K562 (cell line): ENCODE results near the gene RNU2-63P. TPM values are rescaled to one million over a fixed set of nuclear protein-coding genes. Genes with fewer than 3 reads are reported as not detected.

ENCODE experiments used
- ATAC-seq: fragments of 200-7000 bp; cut with Tn5 transposase; 3 replicates; pipeline ENCODE4 v1.9.1; 2020; ENCODE audit warnings: moderate library complexity
- BruUV-seq: library from RNA; stranded (reverse); fragments of 400-500 nt; replicated peaks from 2 replicates; lab custom pipeline; 2021; lab: Mats Ljungman, UMichigan
- CTCF ChIA-PET: fragments of 300-600 bp; formaldehyde crosslinking; extraction: SDS; loops from one replicate; lab custom pipeline; 2021; ENCODE audit warnings: low intra/inter-chr PET ratio; lab: Yijun Ruan, JAX
- POLR2A ChIA-PET: fragments of 300-600, 350-650 bp; sonication (Branson Sonifier 250); formaldehyde crosslinking; extraction: SDS; loops from one replicate; lab custom pipeline; 2021; ENCODE audit warnings: antibody characterized with exemption, inconsistent platforms; lab: Yijun Ruan, JAX
- DNase-seq, 4 experiments: peaks; one replicate each; pipeline versions ENCODE4 v3.0.0 to v3.0.0-alpha.2; 2011 to 2018; ENCODE audit warnings: low spot score in 3 of 4, mixed read lengths in 3 of 4; ENCODE audit errors: extremely low read depth in 1 of 4
- FAIRE-seq: peaks from 2 replicates; lab custom pipeline; 2011; peaks lifted over from hg19 to GRCh38; lab: Jason Lieb, UNC
- H2AFZ ChIP-seq: 2 replicates; pipeline ENCODE4 v1.6.0; 2011; ENCODE audit warnings: low read depth, low read length, control low read depth, inconsistent platforms
- H3K27ac ChIP-seq: fragments of 200-600 bp; 3 replicates; pipeline ENCODE4 v1.8.0; 2011; ENCODE audit warnings: low read depth, mild to moderate bottlenecking, control low read depth, inconsistent platforms, low read length, moderate library complexity, mixed read lengths; ENCODE audit errors: extremely low read depth
- H3K27me3 ChIP-seq, 2 experiments: fragments of 300-600 bp in 1 of 2; 2 replicates in 1 of 2; 3 replicates in 1 of 2; pipeline versions ENCODE4 v1.6.0 to v1.8.0; 2011; ENCODE audit warnings: inconsistent platforms in 2 of 2, low read length in 2 of 2, mild to moderate bottlenecking in 1 of 2, mixed read lengths in 1 of 2, moderate library complexity in 1 of 2; ENCODE audit not compliant: control insufficient read depth in 2 of 2, insufficient read depth in 2 of 2
- H3K36me3 ChIP-seq: fragments of 300-600 bp; 3 replicates; pipeline ENCODE4 v1.8.0; 2011; ENCODE audit warnings: mild to moderate bottlenecking, low read length, inconsistent platforms; ENCODE audit not compliant: control insufficient read depth, insufficient read depth
- H3K4me1 ChIP-seq, 2 experiments: fragments of 200-600 bp in 1 of 2; replicated peaks in 1 of 2; 2 replicates in 1 of 2; 3 replicates in 1 of 2; pipeline versions ENCODE4 v1.5.1 to v1.8.0; 2011; ENCODE audit warnings: inconsistent platforms in 2 of 2, low read length in 2 of 2, mild to moderate bottlenecking in 1 of 2, mixed read lengths in 1 of 2, moderate library complexity in 1 of 2; ENCODE audit not compliant: control insufficient read depth in 2 of 2, insufficient read depth in 2 of 2
- H3K4me2 ChIP-seq: 2 replicates; pipeline ENCODE4 v1.6.1; 2011; ENCODE audit warnings: low read length, control low read depth, inconsistent platforms, mixed read lengths; ENCODE audit not compliant: insufficient read depth
- H3K4me3 ChIP-seq: fragments of 200-600 bp; sonication (generic), shearing (Covaris generic); 2 replicates; pipeline ENCODE4 v1.5.1; 2016; ENCODE audit warnings: control low read depth, inconsistent platforms
- H3K79me2 ChIP-seq: fragments of 200-600 bp; 3 replicates; pipeline ENCODE4 v1.8.0; 2011; ENCODE audit warnings: low read length, inconsistent platforms; ENCODE audit not compliant: control insufficient read depth, insufficient read depth
- H3K9ac ChIP-seq, 2 experiments: 2 replicates each; pipeline versions ENCODE4 v1.6.0 to v1.6.1; 2011; ENCODE audit warnings: low read depth in 2 of 2, low read length in 2 of 2, control low read depth in 1 of 2, inconsistent platforms in 1 of 2, mild to moderate bottlenecking in 1 of 2, mixed read lengths in 1 of 2; ENCODE audit not compliant: insufficient read depth in 1 of 2
- H3K9me1 ChIP-seq: one replicate; pipeline ENCODE4 v1.6.0; 2011; ENCODE audit warnings: inconsistent platforms, mild to moderate bottlenecking, low read length, moderate library complexity; ENCODE audit not compliant: control insufficient read depth, insufficient read depth
- H3K9me3 ChIP-seq: replicated peaks from 2 replicates; pipeline ENCODE4 v1.5.1; 2011; ENCODE audit warnings: low read depth, low read length, inconsistent platforms; ENCODE audit not compliant: control insufficient read depth, insufficient read depth
- H4K20me1 ChIP-seq: replicated peaks from 2 replicates; pipeline ENCODE4 v1.6.1; 2011; ENCODE audit warnings: low read length, inconsistent platforms, mixed read lengths; ENCODE audit not compliant: control insufficient read depth, insufficient read depth
- CBFA2T3 ChIP-seq: fragments of 450-650 bp; IDR thresholded peaks from 2 replicates; pipeline ENCODE4 v1.6.1; 2017
- SMAD3 ChIP-seq: fragments of 450-650 bp; formaldehyde crosslinking; conservative IDR thresholded peaks from 2 replicates; pipeline ENCODE4 v1.4.0; 2020; ENCODE audit warnings: mild to moderate bottlenecking
- ZNF561 ChIP-seq: fragments of 450-650 bp; formaldehyde crosslinking; conservative IDR thresholded peaks from 2 replicates; pipeline ENCODE4 v1.4.0; 2020; ENCODE audit warnings: mild to moderate bottlenecking, moderate library complexity
- ZNF75A ChIP-seq: fragments of 450-650 bp; formaldehyde crosslinking; IDR thresholded peaks from 2 replicates; pipeline ENCODE4 v1.4.0; 2020; ENCODE audit warnings: mild to moderate bottlenecking
- WGBS: fragments of 100-300 bp; shearing (Covaris generic); methylation state at CpG from one replicate; pipeline ENCODE4 v1.1.6; 2016; ENCODE audit warnings: low coverage, mixed read lengths; ENCODE audit not compliant: insufficient coverage; ENCODE audit errors: missing lambda C conversion rate; 5-methylcytosine and 5-hydroxymethylcytosine counted together
- in situ Hi-C: fragments of 300-500 bp; cut with MboI; formaldehyde crosslinking; loops from 4 replicates; pipeline ENCODE4 v1.15.0; 2018; ENCODE audit warnings: inconsistent platforms, mixed read lengths
- intact Hi-C: fragments of 100-400 bp; cut with micrococcal nuclease; formaldehyde crosslinking; loops from 2 replicates; pipeline ENCODE4 v1.14.2; 2022
- polyA plus RNA-seq, 8 experiments: library from polyadenylated mRNA; depleted of rRNA in 4 of 8; stranded (reverse) in 5 of 8; unstranded in 3 of 8; fragments of >200 nt; fragmentation: Nextera tagmentation in 2 of 8; fragmentation: Illumina TruSeq in 1 of 8; extraction: Ambion mirVana in 2 of 8; extraction: Trizol in 1 of 8; gene quantifications; 2 replicates each; pipeline versions ENCODE4 v1.2.1 to v1.2.3, GENCODE V29; 2011 to 2014; ENCODE audit warnings: inconsistent platforms in 1 of 8, missing spikeins in 1 of 8
- total RNA-seq, 7 experiments: library from RNA; depleted of rRNA in 6 of 7; stranded (reverse); fragments of >200 nt in 6 of 7; fragmentation: Illumina TruSeq in 2 of 7; extraction: Trizol in 2 of 7; gene quantifications; 2 replicates each; pipeline versions ENCODE4 v1.2.1 to v1.2.3, GENCODE V29; 2011 to 2021; ENCODE audit warnings: low replicate concordance in 1 of 7
- TF ChIP-seq, protein P1 (sequence below): fragments of 200-600 bp; sonication (generic); IDR thresholded peaks from one replicate; pipeline ENCODE4 v1.6.1; 2012; ENCODE audit warnings: mild to moderate bottlenecking, low read depth, low read length, inconsistent platforms

The RNU2-63P gene
- total and polyA plus RNA-seq, 9 of the 15 experiments (the other 6 are each of a cell fraction or from before 2014, with no cell fraction given): 5.8 to 253 (median 169) TPM; not detected in 4

DNA sequence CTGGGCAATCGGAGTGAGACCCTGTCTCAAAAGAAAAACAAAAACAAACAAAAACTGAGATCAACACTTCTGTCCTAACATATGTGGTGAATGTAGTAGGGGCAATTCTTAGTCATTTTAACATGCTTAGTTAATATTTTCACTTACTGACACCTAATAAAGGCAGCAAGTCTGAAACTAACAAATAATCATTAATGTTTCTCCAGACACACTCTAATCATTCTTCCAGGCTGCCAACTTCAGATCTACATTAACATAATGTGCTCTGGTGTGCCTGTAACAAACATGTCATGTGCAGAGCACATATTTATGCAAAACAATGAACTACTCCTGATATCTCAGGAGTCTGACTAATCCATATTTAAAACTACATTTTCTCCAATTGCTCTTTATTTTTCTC, 33.3 kb upstream of the RNU2-63P start:
- CTCF ChIA-PET: no interaction called here
- no peaks in the 10 kb centered on the region for H3K9me3 ChIP-seq
- no peak for DNase-seq
- in situ Hi-C loops: no loop called here
- H3K9ac ChIP-seq: no peak overlapping the region
- BruUV-seq: no TSS peak
- H2AFZ ChIP-seq: no peak overlapping the region
- H3K9me1 ChIP-seq: no peaks in the 10 kb centered on the region
- TF ChIP-seq ZNF75A (CRISPR knock-in tag) (no peak), SMAD3 (CRISPR knock-in tag) (no peak), CBFA2T3 (no peak), ZNF561 (CRISPR knock-in tag) (no peak)
- TF ChIP-seq, protein P1, sequence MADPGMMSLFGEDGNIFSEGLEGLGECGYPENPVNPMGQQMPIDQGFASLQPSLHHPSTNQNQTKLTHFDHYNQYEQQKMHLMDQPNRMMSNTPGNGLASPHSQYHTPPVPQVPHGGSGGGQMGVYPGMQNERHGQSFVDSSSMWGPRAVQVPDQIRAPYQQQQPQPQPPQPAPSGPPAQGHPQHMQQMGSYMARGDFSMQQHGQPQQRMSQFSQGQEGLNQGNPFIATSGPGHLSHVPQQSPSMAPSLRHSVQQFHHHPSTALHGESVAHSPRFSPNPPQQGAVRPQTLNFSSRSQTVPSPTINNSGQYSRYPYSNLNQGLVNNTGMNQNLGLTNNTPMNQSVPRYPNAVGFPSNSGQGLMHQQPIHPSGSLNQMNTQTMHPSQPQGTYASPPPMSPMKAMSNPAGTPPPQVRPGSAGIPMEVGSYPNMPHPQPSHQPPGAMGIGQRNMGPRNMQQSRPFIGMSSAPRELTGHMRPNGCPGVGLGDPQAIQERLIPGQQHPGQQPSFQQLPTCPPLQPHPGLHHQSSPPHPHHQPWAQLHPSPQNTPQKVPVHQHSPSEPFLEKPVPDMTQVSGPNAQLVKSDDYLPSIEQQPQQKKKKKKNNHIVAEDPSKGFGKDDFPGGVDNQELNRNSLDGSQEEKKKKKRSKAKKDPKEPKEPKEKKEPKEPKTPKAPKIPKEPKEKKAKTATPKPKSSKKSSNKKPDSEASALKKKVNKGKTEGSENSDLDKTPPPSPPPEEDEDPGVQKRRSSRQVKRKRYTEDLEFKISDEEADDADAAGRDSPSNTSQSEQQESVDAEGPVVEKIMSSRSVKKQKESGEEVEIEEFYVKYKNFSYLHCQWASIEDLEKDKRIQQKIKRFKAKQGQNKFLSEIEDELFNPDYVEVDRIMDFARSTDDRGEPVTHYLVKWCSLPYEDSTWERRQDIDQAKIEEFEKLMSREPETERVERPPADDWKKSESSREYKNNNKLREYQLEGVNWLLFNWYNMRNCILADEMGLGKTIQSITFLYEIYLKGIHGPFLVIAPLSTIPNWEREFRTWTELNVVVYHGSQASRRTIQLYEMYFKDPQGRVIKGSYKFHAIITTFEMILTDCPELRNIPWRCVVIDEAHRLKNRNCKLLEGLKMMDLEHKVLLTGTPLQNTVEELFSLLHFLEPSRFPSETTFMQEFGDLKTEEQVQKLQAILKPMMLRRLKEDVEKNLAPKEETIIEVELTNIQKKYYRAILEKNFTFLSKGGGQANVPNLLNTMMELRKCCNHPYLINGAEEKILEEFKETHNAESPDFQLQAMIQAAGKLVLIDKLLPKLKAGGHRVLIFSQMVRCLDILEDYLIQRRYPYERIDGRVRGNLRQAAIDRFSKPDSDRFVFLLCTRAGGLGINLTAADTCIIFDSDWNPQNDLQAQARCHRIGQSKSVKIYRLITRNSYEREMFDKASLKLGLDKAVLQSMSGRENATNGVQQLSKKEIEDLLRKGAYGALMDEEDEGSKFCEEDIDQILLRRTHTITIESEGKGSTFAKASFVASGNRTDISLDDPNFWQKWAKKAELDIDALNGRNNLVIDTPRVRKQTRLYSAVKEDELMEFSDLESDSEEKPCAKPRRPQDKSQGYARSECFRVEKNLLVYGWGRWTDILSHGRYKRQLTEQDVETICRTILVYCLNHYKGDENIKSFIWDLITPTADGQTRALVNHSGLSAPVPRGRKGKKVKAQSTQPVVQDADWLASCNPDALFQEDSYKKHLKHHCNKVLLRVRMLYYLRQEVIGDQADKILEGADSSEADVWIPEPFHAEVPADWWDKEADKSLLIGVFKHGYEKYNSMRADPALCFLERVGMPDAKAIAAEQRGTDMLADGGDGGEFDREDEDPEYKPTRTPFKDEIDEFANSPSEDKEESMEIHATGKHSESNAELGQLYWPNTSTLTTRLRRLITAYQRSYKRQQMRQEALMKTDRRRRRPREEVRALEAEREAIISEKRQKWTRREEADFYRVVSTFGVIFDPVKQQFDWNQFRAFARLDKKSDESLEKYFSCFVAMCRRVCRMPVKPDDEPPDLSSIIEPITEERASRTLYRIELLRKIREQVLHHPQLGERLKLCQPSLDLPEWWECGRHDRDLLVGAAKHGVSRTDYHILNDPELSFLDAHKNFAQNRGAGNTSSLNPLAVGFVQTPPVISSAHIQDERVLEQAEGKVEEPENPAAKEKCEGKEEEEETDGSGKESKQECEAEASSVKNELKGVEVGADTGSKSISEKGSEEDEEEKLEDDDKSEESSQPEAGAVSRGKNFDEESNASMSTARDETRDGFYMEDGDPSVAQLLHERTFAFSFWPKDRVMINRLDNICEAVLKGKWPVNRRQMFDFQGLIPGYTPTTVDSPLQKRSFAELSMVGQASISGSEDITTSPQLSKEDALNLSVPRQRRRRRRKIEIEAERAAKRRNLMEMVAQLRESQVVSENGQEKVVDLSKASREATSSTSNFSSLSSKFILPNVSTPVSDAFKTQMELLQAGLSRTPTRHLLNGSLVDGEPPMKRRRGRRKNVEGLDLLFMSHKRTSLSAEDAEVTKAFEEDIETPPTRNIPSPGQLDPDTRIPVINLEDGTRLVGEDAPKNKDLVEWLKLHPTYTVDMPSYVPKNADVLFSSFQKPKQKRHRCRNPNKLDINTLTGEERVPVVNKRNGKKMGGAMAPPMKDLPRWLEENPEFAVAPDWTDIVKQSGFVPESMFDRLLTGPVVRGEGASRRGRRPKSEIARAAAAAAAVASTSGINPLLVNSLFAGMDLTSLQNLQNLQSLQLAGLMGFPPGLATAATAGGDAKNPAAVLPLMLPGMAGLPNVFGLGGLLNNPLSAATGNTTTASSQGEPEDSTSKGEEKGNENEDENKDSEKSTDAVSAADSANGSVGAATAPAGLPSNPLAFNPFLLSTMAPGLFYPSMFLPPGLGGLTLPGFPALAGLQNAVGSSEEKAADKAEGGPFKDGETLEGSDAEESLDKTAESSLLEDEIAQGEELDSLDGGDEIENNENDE: no peak
- TF ChIP-seq, all 486 proteins: peak for 0
- Histone ChIP-seq H3K27me3 (no peaks in the 10 kb centered on the region), H3K79me2 (peaks cover 18% of the 10 kb centered on the region), H3K4me2 (no peak overlapping the region), H3K4me3 (no peak overlapping the region), H3K36me3 (no peaks in the 10 kb centered on the region), H3K4me1 (peaks cover under 1 to 11% of the 10 kb centered on the region in 2 experiments; a peak in 3 of 5 replicates), H4K20me1 (0 out of 2 replicates have a peak, but pooled peaks cover 7% of the 10 kb centered on the region), H3K27ac (no peak overlapping the region)
- FAIRE-seq (no peak), ATAC-seq (no peak)
- WGBS: 86% methylated on average over 1 of the region's 1 CpG
- POLR2A ChIA-PET: interaction anchor here (1.2 kb wide), 1 partner anchor 34 kb away, joined by 3 read pairs; the partner anchor contains the start of gene RNU2-63P
- intact Hi-C loops: no loop called here
